IMR-90 (cell line): ENCODE data around the gene TINAG.

Source experiments
- MAZ ChIP-seq: IDR thresholded peaks from 2 replicates; pipeline ENCODE4 v1.6.1; 2012; ENCODE audit warnings: low read depth, mild to moderate bottlenecking, low read length, improper control_type of control experiment, moderate library complexity, borderline replicate concordance
- NFE2L2 ChIP-seq: fragments of 150-350 bp; IDR thresholded peaks from 2 replicates; pipeline ENCODE4 v1.6.1; 2016; ENCODE audit warnings: low read depth, mild to moderate bottlenecking, low read length
- SMC3 ChIP-seq: fragments of 150-350 bp; IDR thresholded peaks from 2 replicates; pipeline ENCODE4 v1.6.1; 2016; ENCODE audit warnings: low read depth, mild to moderate bottlenecking, antibody characterized with exemption, low read length, moderate library complexity
- USF2 ChIP-seq: fragments of 150-350 bp; IDR thresholded peaks from 2 replicates; pipeline ENCODE4 v1.6.1; 2017; ENCODE audit warnings: mild to moderate bottlenecking, antibody characterized with exemption, low read length, low read depth
- TF ChIP-seq, protein P1 (sequence below): conservative IDR thresholded peaks from 2 replicates; pipeline ENCODE4 v1.5.1; 2012; ENCODE audit warnings: mild to moderate bottlenecking, low read depth, low read length, improper control_type of control experiment

DNA sequence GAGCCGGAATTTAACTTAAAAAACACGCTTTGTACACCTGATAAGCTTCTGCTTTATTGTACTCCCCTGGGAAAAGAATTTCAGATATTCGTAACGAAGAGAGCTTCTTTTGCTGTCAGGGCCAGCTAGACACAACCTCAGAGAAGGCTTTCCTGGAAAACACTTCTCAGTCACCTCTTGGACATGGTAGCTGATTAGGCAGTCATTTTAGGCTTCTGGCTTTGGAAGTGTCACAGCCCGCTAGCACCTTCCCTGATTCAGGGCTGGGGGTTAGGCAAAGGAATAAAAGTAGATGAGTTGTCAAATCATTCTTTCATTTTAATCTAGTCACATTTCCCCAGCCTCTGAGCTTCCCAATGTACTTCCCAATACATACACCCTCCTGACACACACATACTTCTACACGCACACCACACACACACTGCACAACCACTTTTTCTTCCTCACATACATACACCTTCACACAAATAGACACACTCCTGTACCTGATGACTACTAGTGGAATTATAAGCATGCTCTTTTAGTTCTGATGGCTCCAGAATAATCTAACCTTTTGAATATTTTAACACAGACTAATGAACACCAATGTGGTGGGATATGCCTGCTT is 34.9 kb upstream of the TINAG start:
- TF ChIP-seq MAZ (no peak), SMC3 (no peak), NFE2L2 (no peak), USF2 (no peak)
- TF ChIP-seq, protein P1, sequence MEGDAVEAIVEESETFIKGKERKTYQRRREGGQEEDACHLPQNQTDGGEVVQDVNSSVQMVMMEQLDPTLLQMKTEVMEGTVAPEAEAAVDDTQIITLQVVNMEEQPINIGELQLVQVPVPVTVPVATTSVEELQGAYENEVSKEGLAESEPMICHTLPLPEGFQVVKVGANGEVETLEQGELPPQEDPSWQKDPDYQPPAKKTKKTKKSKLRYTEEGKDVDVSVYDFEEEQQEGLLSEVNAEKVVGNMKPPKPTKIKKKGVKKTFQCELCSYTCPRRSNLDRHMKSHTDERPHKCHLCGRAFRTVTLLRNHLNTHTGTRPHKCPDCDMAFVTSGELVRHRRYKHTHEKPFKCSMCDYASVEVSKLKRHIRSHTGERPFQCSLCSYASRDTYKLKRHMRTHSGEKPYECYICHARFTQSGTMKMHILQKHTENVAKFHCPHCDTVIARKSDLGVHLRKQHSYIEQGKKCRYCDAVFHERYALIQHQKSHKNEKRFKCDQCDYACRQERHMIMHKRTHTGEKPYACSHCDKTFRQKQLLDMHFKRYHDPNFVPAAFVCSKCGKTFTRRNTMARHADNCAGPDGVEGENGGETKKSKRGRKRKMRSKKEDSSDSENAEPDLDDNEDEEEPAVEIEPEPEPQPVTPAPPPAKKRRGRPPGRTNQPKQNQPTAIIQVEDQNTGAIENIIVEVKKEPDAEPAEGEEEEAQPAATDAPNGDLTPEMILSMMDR, result no peak
